ENCODE measurements around the gene MYO7A.

The MYO7A gene

DNA sequence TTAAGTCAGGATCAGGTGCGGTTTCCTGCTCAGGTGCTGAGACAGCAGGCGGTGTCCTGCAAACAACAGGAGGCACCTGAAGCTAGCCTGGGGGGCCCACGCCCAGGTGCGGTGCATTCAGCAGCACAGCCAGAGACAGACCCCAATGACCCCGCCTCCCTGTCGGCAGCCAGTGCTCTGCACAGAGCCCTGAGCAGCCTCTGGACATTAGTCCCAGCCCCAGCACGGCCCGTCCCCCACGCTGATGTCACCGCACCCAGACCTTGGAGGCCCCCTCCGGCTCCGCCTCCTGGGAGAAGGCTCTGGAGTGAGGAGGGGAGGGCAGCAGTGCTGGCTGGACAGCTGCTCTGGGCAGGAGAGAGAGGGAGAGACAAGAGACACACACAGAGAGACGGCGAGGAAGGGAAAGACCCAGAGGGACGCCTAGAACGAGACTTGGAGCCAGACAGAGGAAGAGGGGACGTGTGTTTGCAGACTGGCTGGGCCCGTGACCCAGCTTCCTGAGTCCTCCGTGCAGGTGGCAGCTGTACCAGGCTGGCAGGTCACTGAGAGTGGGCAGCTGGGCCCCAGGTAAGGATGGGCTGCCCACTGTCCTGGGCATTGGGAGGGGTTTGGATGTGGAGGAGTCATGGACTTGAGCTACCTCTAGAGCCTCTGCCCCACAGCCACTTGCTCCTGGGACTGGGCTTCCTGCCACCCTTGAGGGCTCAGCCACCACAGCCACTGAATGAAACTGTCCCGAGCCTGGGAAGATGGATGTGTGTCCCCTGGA is at the start of gene MYO7A:
Gene MYO7A, plus strand, starts transcription at position 327 of the 772 bp plus-strand sequence. CDS start 2,389 bp downstream, outside the sequence.
- no peak for DNase-seq (ENCODE audit: low read depth, low spot score)

DNA sequence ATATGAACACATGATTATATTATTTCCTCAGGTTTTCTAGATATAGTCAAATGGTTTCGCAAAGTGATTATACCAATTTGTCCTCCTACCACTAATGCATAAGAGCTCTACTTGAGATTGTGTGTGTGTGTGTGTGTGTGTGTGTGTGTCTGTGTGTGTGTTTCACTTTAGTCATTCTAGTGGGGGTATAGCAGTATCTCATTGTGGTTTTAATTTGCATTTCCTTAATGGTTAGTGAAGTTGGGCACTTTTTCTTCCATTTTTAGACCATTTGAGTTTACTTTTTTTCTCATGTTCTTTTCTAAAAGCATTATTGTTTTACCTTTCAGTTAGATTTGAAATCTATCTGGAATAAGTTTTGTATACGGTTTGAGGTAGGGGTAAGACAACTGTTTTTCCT is 48.4 kb upstream of the MYO7A start:
- no peak for DNase-seq (ENCODE audit: low read depth, low spot score)

DNA sequence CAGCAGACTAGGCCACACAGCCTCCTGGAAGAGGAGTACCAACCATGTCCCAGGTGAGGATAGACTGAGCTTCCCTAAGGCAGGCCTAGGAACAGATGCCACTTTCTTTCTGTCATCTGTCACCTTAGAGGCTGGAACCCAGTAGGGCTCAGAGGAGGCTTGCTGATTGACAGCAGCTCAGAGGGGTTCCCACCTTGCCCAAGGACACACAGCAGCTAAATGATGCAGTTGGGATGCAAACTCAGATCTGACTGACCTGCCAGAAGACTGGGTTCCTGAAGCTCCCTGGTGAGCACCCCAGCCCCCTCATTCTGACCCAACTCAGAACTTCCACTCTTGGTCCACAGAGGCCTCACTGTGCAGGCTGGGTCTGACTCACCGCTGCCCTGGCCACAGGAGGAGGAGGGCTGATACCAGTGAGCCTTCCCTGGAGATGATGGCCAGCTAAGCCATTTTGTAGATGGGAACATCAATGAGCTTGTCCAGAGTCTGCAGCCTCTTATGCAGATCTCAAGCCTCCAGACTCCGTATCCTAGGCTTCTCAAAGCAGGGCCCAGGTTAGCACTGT is 47.3 kb upstream of the MYO7A start:
- DNase-seq (ENCODE audit: low read depth, low spot score), result no peak

DNA sequence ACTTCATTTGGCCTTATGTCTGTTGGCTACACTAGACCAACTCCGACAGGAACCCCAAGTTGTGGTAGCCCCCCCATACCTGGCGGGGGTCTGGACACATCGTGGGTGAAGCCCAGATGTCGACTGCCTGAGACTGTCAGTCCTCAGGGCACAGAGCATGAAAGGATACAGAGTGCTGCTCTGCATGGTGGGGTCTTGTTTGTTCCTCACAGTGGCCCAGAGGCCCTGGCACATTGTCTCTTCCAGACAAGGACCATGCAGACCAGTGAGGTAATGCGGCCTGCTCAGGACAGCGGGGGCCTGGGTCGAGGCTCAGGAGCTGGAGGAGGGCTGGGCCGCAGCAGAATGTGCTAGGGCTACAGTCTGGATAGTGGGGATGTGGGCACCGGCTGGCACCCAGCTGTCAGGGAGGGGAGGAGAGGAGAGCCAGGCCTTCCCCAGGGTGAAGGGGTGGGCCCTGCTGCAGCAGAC is 46.6 kb upstream of the MYO7A start:
- no peak for DNase-seq (ENCODE audit: low read depth, low spot score)

- no peak for DNase-seq (ENCODE audit: low read depth, low spot score)
Observed at GRCh38 chr11:77081976-77082836, 45.8 kb upstream of the MYO7A start.

GRCh38 chr11:77082838-77083565 is 45.0 kb upstream of the MYO7A start:
- DNase-seq (ENCODE audit: low read depth, low spot score), result no peak

DNA sequence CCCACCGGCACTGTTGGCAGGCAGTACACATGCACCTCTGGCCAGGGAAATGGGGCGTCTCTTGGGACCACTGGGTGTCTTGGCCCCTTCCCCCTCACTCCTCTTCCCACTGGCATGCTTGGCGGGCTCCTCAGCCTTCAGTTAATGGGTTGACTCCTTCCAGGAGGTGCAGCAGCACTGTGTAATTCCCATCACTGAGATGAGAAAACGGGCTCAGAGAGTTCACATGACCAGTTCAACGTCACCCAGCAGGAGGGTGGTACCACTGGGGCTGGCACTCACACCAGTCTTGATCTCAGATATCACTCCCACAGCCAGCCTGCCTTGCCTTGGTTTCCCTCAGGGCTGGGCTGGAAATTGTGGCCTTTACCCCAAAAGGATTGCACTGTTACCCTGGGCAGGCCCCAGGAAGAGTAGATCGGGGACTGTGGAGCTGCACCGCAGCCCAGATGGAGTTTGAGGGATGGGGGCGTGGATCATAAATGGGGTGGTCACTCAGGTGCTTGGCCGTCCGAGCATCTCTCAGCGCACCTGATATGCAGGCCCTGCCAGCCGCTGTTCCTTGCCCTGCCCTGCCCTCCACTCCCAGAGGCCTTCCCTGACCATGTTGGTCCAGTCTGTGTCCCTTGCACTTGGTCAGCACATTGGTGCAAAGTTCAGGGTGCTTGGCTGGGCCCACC is 44.3 kb upstream of the MYO7A start:
- no peak for DNase-seq (ENCODE audit: low read depth, low spot score)

DNA sequence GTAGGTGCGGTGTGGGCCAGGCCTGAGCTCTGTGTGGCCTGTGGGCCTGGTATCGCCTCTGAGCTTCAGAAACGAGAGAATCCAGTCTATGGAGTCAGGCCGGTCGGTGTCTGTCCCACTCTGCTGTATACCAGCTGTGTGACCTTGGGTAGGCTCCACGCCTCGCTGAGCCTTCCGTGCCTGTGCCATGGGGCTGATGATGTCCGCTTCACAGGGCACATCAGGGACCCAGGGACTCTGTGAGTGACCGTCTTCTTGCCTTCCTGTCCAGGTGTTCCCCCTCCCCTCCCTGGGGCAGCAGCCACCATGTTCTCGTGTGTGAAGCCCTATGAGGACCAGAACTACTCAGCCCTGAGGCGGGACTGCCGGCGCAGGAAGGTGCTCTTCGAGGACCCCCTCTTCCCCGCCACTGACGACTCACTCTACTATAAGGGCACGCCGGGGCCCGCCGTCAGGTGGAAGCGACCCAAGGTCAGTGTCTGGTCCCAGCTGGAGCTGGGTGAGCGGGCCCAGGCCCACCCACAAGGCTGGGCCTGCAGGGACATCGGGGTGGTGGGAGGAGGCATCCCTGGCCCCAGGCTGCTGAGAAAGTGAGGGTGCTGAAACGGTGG is 43.4 kb upstream of the MYO7A start:
- DNase-seq (ENCODE audit: low read depth, low spot score), result no peak

DNA sequence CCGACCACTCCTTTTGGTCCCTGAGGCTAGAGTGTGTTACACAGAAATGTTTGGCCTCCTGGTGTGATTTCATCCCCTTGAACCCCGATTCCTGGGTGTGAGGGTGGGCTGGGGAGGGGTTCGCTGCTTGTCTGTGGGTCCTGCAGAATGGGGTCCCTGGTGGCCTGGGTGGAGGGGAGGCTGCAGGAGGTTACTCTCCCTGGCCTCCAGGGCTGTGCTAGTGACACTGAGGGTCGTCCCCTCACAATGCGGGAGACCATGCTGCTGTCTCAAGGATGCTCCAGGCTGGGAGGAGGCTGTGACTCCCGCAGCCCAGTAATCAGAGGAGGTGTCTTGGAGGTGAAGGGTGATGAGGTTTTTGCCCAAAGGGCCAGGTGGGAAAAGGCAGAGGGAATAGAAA is 42.4 kb upstream of the MYO7A start:
- no peak for DNase-seq (ENCODE audit: low read depth, low spot score)

DNA sequence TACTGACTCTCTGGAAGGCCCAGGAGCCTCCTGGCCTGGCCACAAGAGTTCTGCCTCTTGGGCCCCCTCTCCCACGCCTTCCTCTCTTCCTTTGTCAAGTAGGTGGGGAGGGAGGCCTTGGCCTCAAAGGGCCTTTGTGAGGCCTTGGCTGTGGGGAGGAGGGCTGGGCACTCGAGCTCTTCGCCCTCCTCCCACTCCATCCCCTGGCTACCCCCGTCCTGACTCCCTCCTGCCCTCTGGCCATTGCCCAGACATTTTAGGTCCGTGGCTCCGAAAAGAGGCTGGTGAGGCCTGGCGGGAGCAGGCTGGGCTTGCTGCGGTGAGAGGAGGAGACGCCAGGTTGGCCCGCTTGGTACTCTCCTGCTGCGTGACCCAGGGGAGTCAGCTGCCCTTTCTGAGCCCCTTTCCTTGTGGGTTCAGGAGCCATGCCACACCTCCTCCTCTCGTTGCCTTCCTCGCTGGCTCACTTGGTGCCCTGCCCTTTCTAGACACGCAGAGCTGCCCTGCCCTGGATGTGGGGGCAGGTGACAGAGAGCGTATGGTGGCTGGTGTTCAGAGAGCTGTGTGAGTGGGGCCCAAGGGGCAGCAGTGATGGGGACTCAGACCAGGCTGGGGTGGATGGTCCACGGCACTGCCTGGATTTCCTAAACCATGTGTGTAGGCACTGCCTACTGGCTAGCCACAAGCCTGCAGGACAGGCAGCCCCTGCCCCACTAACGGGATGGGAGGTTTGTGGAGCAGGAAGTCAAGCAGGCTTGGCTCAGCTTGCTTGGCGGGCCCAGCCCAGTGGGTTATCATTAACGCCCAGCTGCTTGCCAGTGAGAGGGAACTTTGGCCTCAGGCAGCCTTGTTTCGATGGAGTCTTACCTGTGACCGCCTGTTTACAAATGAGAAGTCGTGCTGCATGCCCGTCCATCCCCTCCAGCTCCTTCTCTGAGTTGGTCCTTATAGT is 41.2 kb upstream of the MYO7A start:
- DNase-seq (ENCODE audit: low read depth, low spot score), result no peak

GRCh38 chr11:77087723-77088225 is 40.3 kb upstream of the MYO7A start:
- DNase-seq (ENCODE audit: low read depth, low spot score), result no peak

DNA sequence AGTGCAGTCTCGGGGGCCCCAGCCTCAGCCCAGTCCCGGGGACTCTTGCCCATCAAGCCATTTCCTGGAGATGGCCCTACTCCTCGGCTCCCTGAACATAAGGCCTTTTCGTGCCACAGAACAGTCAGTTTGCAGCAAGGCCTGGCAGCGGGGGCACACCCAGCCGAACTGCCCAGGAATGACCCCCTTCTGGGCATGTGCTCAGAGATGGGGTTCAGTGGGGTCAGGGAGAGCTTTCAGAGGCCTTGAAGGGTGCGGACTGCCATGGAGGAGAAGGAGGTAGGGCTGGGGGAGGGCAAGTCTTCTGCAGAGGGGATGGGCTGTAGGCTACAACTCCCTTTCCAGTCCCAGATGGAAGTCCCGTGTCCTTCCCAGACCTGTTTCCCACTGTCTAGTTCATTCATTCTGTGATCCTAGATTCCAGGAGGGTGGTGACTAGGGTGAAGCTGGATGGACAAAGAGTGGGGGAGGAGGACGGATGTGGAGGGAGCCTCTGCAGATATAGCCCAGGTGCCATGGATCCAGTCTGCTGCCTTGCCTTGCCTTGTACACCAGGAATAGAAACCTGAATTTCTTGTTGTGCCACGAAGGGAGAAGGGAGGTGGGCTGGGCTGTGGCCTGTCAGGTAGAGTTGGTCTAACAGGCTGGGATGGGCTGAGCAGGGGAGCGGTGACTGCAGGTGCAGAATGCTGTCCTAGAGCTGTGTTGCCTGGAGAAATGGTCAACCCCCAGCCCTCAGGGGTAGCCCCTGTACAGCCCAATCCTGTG is 39.6 kb upstream of the MYO7A start:
- no peak for DNase-seq (ENCODE audit: low read depth, low spot score)

- no peak for DNase-seq (ENCODE audit: low read depth, low spot score)
Observed at GRCh38 chr11:77089004-77089545, 39.0 kb upstream of the MYO7A start.

DNA sequence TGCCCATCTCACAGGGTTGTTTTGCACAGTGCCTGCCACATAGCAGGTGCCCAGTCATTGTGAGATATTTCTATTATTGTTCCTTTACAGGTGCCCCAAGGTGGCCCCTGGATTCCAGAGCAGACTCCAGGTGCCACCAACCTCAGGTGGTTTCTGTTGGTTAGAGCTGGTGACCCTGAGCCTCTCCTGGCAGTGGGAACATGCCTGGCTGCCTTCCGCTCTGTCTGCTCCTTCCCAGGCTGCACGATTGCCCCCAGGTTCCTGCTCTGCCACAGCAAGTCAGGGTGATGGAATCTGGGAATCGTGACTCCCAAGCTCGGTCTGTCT is 38.0 kb upstream of the MYO7A start:
- DNase-seq (ENCODE audit: low read depth, low spot score), result no peak

DNA sequence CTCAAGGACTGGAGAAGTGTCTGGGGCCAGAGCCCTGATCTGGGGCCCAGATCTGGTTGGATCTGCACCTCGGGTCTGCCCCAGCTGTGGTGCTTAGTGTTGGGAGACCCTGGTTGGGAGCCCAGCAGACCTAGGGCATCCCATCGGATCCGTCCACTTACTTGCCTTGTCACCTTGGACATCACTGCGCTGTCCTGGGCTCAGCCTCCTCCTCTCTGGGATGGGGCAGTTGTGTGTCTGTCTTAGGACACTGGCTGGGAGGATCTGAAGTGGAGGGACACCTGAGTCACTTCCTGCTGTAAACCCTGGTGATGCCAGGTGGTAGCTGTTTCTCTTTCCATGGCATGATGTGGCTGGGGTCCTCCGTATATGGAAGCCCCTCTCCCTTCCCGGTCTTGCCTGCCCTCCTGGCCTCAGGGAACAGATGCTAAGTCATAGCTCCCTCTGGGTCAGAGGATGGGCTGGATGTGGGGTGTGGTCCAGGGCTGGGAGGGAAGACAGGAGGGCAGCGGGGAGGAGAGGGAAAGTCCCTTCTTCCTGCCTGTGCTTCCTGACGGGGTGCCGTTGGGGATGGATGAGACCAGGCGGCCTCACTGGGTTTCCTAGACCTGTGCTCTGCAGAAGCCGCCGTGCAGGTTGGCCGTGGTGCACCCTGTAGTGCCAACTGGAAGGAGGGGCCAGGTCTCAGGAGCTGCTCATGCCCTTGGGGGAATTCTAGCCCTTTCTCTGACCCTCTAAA is 37.5 kb upstream of the MYO7A start:
- no peak for DNase-seq (ENCODE audit: low read depth, low spot score)

DNA sequence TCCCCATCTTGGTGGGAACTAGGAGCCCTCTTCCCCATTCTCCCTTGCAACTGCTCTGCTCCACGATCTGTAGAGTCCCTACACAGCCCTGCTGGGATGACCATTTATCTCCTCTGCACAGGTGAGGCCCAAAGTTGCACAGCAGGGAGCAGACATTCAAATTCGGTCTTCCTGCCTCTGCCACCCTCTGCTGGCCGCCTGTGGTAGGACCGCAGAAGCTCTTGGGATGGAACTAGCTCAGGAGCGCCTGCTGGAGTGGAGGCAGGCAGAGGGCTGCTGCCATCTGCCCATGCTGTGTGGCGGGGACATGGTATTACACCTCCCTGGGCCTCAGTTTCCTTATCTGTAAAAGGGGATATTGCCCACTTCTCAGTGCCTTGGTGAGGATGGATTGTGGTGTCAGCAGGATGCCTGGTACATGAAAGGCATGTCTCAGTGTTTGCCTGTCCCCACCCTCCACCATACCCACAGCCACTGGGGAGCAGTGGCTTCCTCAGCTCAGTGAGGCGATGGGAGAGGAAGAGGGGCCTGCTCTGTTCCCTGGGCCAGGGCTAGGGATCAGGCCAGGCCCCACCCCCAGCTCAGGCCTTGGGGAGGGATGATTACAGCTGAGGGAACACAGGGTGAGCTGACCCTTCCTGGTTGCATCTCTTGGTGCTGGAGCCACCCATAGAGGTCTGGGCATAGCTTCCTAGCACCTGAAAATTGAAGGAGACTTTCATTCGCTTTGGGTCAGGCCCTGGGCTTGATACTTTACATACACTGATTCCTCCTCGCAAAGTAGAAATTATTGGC is 36.7 kb upstream of the MYO7A start:
- DNase-seq (ENCODE audit: low read depth, low spot score), result no peak

DNA sequence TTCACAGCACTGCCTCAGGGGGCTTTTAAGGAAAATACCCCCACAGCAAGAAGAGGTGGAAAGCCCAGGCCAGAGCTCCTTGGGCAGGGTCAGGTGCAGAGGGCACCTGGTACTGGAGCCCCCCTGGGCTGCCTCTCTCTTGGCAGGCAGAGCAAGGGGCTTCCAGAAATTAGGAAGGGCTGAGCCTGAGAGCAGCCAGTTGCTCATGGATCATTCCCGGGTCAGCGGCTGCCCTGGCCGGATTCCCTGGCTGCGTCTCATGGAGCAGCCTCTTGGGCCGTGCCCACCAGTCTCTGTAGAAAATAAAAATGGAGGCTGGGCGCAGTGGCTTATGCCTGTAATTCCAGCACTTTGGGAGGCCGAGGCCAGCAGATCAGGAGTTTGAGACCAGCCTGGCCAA is 35.7 kb upstream of the MYO7A start:
- no peak for DNase-seq (ENCODE audit: low read depth, low spot score)
